GM19239 (cell line): ENCODE data around the gene CEACAM1.
A peak's percentile ranks its signal among the peaks of the same experiment; 100 is the strongest.
"Not testable (repeated sequence)": the region's sequence is repeated elsewhere in the genome, so short reads cannot be mapped to it uniquely, and the experiment has no call there.

ENCODE experiments used
- DNase-seq: peaks from one replicate; pipeline ENCODE4 v3.0.0; 2011; ENCODE audit warnings: low spot score; ENCODE audit not compliant: insufficient read length
- FAIRE-seq: peaks from 2 replicates; lab custom pipeline; 2011; peaks lifted over from hg19 to GRCh38; lab: Jason Lieb, UNC

CEACAM1 gene

GRCh38 chr19:42480335-42481095 lies 47.8 kb downstream of the CEACAM1 start:
- FAIRE-seq (no peak), DNase-seq (no peak)

GRCh38 chr19:42479736-42480135 lies 48.5 kb downstream of the CEACAM1 start:
- no peak for DNase-seq
- no peak for FAIRE-seq

GRCh38 chr19:42478765-42479311 lies 49.4 kb downstream of the CEACAM1 start:
- DNase-seq (no peak), FAIRE-seq (no peak)

- DNase-seq (no peak), FAIRE-seq (no peak)
These were observed 50.3 kb downstream of the CEACAM1 start for GRCh38 chr19:42477933-42478332.

GRCh38 chr19:42477117-42477516 lies 51.2 kb downstream of the CEACAM1 start:
- no peak for DNase-seq
- FAIRE-seq: no peak

GRCh38 chr19:42475366-42475765 lies 52.9 kb downstream of the CEACAM1 start:
- no peak for FAIRE-seq
- DNase-seq: no peak

GRCh38 chr19:42474743-42475142 lies 53.5 kb downstream of the CEACAM1 start:
- DNase-seq (no peak), FAIRE-seq (no peak)

- DNase-seq (no peak), FAIRE-seq (no peak)
These were observed 54.6 kb downstream of the CEACAM1 start for GRCh38 chr19:42473686-42474085.

GRCh38 chr19:42472402-42473147 lies 55.7 kb downstream of the CEACAM1 start:
- FAIRE-seq (no peak), DNase-seq (no peak)

- DNase-seq (no peak), FAIRE-seq (no peak)
These were observed 56.6 kb downstream of the CEACAM1 start for GRCh38 chr19:42471554-42472249.

GRCh38 chr19:42469311-42470235 lies 58.7 kb downstream of the CEACAM1 start:
- FAIRE-seq: no peak
- DNase-seq: no peak

GRCh38 chr19:42468273-42468796 lies 59.9 kb downstream of the CEACAM1 start:
- DNase-seq: no peak
- FAIRE-seq: no peak

GRCh38 chr19:42467183-42467760 lies 61.0 kb downstream of the CEACAM1 start:
- DNase-seq (no peak), FAIRE-seq (no peak)

GRCh38 chr19:42466521-42467182 lies 61.6 kb downstream of the CEACAM1 start:
- no peak for DNase-seq
- FAIRE-seq: peak; percentile 86

- DNase-seq (peak; percentile 59), FAIRE-seq (peak; percentile 96)
These were observed 62.4 kb downstream of the CEACAM1 start for GRCh38 chr19:42465827-42466280.

- no peak for FAIRE-seq
- DNase-seq: no peak
These were observed 66.5 kb downstream of the CEACAM1 start for GRCh38 chr19:42461700-42462324.

- not testable (repeated sequence) for DNase-seq, FAIRE-seq
These were observed 67.0 kb downstream of the CEACAM1 start for GRCh38 chr19:42461231-42461630.

- no peak for FAIRE-seq
- DNase-seq: no peak
These were observed 68.4 kb downstream of the CEACAM1 start for GRCh38 chr19:42459926-42460325.
